GM21515 (cell line): ENCODE results near the gene EEF1AKMT4.

ENCODE experiments used
- ATAC-seq: cut with Tn5 transposase; IDR thresholded peaks from one replicate; pipeline ENCODE4 v1.9.1; 2021; ENCODE audit not compliant: unreplicated experiment

The EEF1AKMT4 gene

DNA sequence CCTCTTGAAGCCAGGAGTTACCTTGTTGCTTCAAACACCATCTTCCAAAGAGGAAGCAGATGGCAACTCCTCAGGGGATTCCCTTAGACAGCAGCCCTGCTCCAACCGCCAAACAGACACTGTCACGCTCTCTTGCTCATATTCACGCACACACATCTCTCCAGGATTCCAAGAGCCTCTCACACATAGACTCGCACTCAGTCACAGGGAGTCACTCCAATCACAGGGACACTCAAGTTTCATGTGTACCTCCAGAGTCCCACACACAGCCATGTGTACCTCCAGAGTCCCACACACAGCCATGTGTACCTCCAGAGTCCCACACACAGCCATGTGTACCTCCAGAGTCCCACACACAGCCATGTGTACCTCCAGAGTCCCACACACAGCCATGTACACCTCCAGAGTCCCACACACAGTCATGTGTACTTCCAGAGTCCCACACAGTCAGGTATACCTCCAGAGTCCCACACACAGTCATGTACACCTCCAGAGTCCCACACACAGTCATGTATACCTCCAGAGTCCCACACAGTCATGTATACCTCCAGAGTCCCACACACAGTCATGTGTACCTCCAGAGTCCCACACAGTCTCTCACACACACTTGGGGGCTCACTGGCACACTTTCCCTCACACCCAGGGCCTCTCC, 14.0 kb upstream of the EEF1AKMT4 start:
- no peak for ATAC-seq

- ATAC-seq: no peak
Observed at GRCh38 chr3:184236033-184236410, 13.4 kb upstream of the EEF1AKMT4 start.

GRCh38 chr3:184236636-184237035, 12.8 kb upstream of the EEF1AKMT4 start:
- no peak for ATAC-seq

- no peak for ATAC-seq
Observed at GRCh38 chr3:184237211-184237610, 12.3 kb upstream of the EEF1AKMT4 start.

DNA sequence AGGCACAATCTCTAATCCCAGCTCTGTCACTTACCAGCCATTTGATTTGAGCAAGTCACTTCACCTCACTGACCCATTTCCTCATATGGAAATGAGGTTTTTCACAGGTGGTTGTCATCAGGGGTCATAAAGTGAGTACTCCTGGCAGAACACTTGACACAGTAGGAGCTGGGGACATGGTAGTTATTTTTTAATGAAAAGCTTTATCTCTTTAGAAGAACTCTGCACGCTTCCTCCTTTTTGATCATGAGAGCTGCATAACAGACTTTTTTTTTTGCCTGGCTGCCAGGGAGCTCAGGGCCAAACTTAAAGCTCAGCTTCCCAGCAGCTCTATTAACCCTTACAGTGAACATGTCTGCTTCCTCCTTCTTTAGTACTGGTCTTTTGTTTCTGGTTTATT, 11.7 kb upstream of the EEF1AKMT4 start:
- ATAC-seq: no peak

DNA sequence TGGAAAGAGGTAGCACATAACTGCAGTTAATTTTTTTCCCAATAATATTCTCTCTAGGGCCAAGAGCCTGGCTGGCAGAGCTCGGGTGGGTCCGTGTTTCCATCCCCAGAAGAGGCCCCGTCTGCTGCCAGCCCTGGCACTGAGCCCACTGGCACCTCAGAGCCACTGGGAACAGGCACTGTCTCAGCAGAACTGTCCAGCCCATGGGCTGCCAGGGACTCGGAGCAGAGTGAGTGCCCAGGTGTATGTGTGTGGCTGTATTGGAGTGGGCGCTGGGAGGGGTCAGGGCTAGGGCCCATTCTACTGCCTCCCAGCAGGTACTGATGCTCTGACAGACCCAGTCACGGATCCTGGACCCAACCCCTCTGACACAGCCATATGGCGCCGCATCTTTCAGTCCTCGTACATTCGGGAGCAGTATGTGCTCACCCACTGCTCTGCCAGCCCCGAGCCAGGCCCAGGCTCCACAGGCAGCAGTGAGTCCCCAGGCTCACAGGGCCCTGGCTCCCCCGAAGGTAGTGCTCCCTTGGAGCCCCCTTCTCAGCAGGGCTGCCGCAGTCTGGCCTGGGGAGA, 11.1 kb upstream of the EEF1AKMT4 start:
- no peak for ATAC-seq

DNA sequence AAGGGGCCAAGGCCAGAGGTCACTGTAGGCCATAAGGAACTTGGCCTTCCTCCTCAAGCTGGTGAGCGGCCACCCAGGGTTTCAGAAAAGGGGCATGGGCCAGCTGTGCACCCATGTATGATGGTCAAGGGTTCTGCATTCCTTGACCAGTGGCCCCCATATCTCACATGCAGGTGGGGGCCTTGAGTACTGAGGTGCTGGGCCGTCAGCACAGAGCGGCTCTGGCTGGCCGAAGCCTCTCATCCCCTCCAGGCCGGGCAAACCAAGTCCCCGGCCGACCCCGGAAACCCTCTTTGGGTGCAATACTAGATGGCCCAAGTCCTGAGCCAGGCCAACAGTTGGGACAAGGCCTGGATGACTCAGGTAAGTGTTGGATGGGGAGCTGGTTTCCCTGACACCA, 10.3 kb upstream of the EEF1AKMT4 start:
- no peak for ATAC-seq

GRCh38 chr3:184239708-184240107, 9.8 kb upstream of the EEF1AKMT4 start:
- no peak for ATAC-seq

GRCh38 chr3:184240384-184241140, 8.9 kb upstream of the EEF1AKMT4 start:
- ATAC-seq: no peak

DNA sequence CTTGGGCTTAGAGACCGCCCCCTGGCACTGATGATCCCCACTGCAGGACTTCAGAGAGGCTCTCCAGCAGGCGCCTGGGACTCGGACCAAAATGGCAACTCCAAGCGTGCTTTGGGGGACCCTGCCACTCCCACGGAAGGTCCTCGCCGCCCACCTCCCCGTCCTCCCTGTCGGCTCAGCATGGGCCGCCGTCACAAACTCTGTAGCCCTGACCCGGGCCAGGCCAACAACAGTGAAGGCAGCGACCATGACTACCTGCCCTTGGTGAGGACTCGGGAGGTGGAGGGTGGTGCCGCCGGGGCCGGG, 8.4 kb upstream of the EEF1AKMT4 start:
- ATAC-seq: no peak

- ATAC-seq: no peak
Observed at GRCh38 chr3:184241447-184242296, 7.8 kb upstream of the EEF1AKMT4 start.

- ATAC-seq: no peak
Observed at GRCh38 chr3:184242297-184242685, 7.2 kb upstream of the EEF1AKMT4 start.

DNA sequence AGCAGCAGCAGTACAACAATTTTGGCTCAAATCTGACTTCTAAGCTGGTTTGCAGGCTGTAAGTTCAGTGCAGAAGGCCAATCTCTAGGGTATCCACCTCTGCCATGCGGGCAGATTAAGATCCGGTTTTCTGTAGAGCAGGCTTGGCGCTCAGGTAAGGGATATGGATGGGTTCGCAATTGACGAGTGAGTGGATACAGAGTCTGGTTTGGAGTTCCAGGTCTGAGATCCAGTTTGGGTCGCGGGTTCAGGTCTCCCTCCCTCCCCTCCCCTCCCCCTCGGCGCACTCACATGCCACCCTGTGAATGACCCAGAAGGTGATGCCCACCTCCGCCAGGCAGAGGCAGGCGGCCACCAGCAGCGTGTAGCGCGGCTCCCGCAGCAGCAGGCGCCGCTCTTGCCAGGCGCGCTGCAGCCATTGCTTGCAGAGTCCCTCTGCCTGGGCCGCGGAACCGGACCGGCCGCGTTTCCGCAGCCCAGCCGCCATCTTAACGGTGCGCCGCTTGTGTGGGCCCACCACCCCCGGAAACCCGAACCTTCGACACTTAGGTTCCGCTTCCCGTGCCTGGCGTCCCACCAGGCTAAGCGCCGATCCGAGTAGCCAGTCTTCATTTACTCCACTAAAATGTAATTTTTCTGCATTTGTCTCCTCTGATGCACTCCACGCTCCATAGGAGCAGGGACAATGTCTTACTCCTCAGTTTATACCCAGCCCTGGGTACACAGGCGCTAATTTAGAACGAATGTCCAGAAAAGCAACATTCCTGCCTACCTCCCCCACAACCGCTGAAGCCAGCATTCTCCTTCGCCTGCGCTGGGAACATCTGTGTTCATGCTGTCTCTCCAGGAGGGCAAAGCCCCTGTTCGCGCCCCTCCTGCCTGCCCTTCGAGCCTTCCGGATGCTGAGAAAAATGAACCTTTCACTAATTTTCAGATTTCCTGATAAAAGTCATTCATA, 739 bp upstream of the EEF1AKMT4 start, which contains the start of gene ALG3:
TSS of gene ALG3 (minus strand) at position 509 of the 958 bp plus-strand sequence. CDS start at position 487, 22 bp downstream.
- peak; percentile 49 for ATAC-seq

- peak; percentile 61 for ATAC-seq
Observed at GRCh38 chr3:184250167-184250828, 826 bp downstream of the EEF1AKMT4 start.

- ATAC-seq: no peak
Observed at GRCh38 chr3:184255291-184256039, 6.0 kb downstream of the EEF1AKMT4 start.

- no peak for ATAC-seq
Observed at GRCh38 chr3:184257083-184257915, 7.8 kb downstream of the EEF1AKMT4 start.

DNA sequence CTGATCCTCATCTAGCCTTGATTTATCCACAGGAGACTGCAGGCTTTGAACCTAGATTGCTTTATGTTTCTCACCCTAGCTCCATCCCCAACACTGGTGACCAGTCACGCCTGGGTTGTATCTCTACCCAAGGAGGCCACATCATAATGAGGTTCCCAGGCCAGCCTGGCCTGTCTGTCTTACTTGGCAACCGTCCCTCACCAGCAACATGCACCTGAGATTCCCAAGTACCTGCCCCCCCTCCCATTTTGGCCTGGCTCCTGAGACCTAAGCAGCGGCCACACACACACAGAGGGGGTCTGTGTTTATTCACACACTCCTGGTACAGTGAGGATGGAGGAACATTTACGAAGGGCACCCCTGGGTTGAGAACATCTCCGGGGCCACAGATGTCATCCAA, 9.5 kb downstream of the EEF1AKMT4 start:
- no peak for ATAC-seq

GRCh38 chr3:184259396-184259877, 10.0 kb downstream of the EEF1AKMT4 start:
- ATAC-seq: no peak
